AG04449 (cell line): Measurements from ENCODE around the gene SERPINE3.

Experiments
- CTCF ChIA-PET: fragments of 350-600 bp; formaldehyde crosslinking; extraction: SDS; loops from one replicate; lab custom pipeline; 2021; ENCODE audit warnings: antibody characterized with exemption; lab: Yijun Ruan, JAX
- POLR2A ChIA-PET: fragments of 400-600, 350-600 bp; formaldehyde crosslinking; extraction: SDS; loops from one replicate; lab custom pipeline; 2020; ENCODE audit warnings: antibody characterized with exemption, inconsistent platforms; lab: Yijun Ruan, JAX
- DNase-seq: peaks from one replicate; pipeline ENCODE4 v3.0.0-alpha.2; 2010; ENCODE audit warnings: low read depth, low spot score
- H3K4me3 ChIP-seq: 2 replicates; pipeline ENCODE4 v1.5.1; 2011; ENCODE audit warnings: low read depth, mild to moderate bottlenecking, control low read depth, low read length
- TF ChIP-seq, protein P1 (sequence below): IDR thresholded peaks from one replicate; pipeline ENCODE4 v1.5.1; 2011; ENCODE audit warnings: mild to moderate bottlenecking, moderate library complexity, low read length, control low read depth, inconsistent platforms; ENCODE audit not compliant: insufficient read depth; ENCODE audit errors: missing control alignments

SERPINE3 gene

DNA sequence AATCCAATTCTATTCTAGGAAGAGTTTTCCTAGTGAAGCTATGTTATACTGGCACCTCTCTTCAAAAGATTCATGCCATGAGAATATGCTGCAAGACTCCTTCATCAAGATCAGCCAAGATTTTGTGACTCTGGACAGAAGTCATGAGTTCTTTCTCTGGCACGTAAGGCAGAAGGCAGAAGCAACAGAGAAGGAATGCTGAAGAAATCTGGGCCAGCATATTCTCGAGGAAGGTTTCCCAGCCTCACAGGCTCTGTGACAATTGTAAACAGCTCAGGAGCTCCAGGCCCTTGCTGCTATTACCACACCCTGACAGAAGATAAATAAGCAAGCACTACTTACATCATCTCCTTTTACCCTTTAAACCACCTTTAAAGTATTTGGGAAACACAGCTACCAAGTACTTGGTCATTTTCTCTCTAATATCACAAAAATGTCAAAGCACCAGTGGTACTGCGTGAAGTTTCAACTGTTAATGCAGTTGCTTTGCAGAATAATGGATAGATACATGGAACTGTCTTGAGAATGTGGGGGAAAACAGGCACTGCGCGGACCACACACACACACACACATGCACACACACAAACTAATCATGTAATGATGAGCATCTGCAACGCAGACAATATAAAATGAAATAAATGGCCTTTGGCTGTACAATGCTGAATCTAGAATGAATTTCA, 57.9 kb downstream of the SERPINE3 start:
- ChIA-PET CTCF (no interaction called here), POLR2A (interaction anchor here (0.9 kb wide), 1 partner anchor 35 kb away, joined by 3 read pairs; no protein-coding TSS in a partner anchor)
- TF ChIP-seq, protein P1, sequence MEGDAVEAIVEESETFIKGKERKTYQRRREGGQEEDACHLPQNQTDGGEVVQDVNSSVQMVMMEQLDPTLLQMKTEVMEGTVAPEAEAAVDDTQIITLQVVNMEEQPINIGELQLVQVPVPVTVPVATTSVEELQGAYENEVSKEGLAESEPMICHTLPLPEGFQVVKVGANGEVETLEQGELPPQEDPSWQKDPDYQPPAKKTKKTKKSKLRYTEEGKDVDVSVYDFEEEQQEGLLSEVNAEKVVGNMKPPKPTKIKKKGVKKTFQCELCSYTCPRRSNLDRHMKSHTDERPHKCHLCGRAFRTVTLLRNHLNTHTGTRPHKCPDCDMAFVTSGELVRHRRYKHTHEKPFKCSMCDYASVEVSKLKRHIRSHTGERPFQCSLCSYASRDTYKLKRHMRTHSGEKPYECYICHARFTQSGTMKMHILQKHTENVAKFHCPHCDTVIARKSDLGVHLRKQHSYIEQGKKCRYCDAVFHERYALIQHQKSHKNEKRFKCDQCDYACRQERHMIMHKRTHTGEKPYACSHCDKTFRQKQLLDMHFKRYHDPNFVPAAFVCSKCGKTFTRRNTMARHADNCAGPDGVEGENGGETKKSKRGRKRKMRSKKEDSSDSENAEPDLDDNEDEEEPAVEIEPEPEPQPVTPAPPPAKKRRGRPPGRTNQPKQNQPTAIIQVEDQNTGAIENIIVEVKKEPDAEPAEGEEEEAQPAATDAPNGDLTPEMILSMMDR, result no peak
- peak; percentile 61 for DNase-seq
- H3K4me3 ChIP-seq, result no peak overlapping the region

DNA sequence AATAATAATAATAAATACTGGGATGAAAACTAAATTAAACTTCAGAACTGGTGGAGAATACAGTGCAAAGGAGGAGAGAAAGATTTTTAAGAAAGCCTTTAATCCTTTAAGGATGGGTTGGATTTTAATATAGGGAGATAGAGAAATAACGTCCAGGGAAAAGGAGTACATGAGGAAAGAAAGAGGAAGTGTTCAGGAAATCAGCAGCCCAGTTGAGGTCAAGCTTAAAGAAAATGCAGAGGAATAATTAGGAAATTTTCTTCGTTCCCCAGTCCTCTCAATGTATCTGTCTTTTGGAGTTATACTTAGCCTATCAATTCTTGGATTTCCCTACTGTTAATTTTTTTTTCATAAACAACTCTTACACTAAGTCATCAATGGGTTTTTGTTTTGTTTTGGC, 65.7 kb downstream of the SERPINE3 start:
- POLR2A ChIA-PET, result no interaction called here
- no peak overlapping the region for H3K4me3 ChIP-seq
- CTCF ChIA-PET, result no interaction called here
- TF ChIP-seq, protein P1, result no peak
- DNase-seq, result no peak

DNA sequence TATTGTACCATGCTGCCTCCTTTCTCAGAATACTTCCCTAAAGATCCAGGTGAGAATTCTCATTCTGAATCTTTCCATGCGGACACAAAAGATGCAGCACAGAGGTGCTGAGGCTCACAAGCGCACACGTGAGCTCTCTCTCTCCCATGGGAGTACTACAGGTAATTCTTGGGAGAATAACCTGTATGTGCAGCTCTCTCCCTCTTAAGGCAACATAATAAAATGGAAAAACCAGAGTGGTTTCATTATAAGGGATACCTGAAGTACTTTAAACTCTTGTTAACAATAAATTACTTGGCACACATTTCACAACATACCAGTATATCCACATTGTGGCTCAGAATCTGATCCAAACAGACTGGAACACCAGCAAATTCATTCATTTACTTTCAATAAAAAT, 72.9 kb downstream of the SERPINE3 start:
- CTCF ChIA-PET, result no interaction called here

More for the DNA sequence above, 72.9 kb downstream of the SERPINE3 start:
- no peak overlapping the region for H3K4me3 ChIP-seq
- no peak for DNase-seq
- TF ChIP-seq, protein P1, result no peak
- POLR2A ChIA-PET, result no interaction called here
